8988T (cell line): ENCODE measurements around the gene TRIM49C.
"Not testable (repeated sequence)": the region's sequence is repeated elsewhere in the genome, so short reads cannot be mapped to it uniquely, and the experiment has no call there.

Experiments
- DNase-seq: peaks from one replicate; pipeline ENCODE4 v3.0.0; 2011

Gene TRIM49C

GRCh38 chr11:90030806-90031205, at the start of gene TRIM49C:
Gene TRIM49C (plus strand): TSS chr11:90031106. CDS start chr11:90035212, 4,106 bp downstream.
- DNase-seq, result not testable (repeated sequence)

- DNase-seq, result not testable (repeated sequence)
These were observed 6.7 kb upstream of the TRIM49C start for GRCh38 chr11:90024184-90024583.

- DNase-seq, result not testable (repeated sequence)
These were observed 20.8 kb downstream of the TRIM49C start for GRCh38 chr11:90051591-90052209.

GRCh38 chr11:90052311-90052710, 21.4 kb downstream of the TRIM49C start:
- not testable (repeated sequence) for DNase-seq

- not testable (repeated sequence) for DNase-seq
These were observed 22.6 kb downstream of the TRIM49C start for GRCh38 chr11:90053545-90053944.

- DNase-seq, result not testable (repeated sequence)
These were observed 54.7 kb downstream of the TRIM49C start, which contains the start of gene UBTFL1 for GRCh38 chr11:90085650-90086049. Gene UBTFL1 (plus strand): TSS chr11:90085950. CDS start chr11:90085950, 0 bp downstream.

- not testable (repeated sequence) for DNase-seq
These were observed 57.8 kb downstream of the TRIM49C start for GRCh38 chr11:90088731-90089130.
